H9 (cell line): Measurements from ENCODE around the gene JMJD8. TPM values are rescaled to one million over a fixed set of nuclear protein-coding genes. Genes with fewer than 3 reads are reported as not detected.

Source experiments
- DNase-seq: peaks from one replicate; pipeline ENCODE4 v3.0.0-alpha.2; 2017
- H2AFZ ChIP-seq: one replicate; pipeline ENCODE4 v1.6.1; 2013; ENCODE audit warnings: mild to moderate bottlenecking, low read length, control low read depth, moderate library complexity
- H2AK5ac ChIP-seq: 2 replicates; pipeline ENCODE4 v1.6.1; 2013; ENCODE audit warnings: low read length, control low read depth, mixed read lengths; ENCODE audit not compliant: insufficient read length
- H2BK120ac ChIP-seq: one replicate; pipeline ENCODE4 v1.6.1; 2013; ENCODE audit warnings: low read depth, mild to moderate bottlenecking, low read length, control low read depth, inconsistent platforms; ENCODE audit not compliant: poor library complexity, severe bottlenecking
- H2BK12ac ChIP-seq: 2 replicates; pipeline ENCODE4 v1.6.1; 2013; ENCODE audit warnings: low read length, control low read depth, mixed read lengths, low read depth; ENCODE audit not compliant: insufficient read length
- H2BK15ac ChIP-seq: 2 replicates; pipeline ENCODE4 v1.6.1; 2013; ENCODE audit warnings: low read depth, low read length, control low read depth
- H2BK20ac ChIP-seq: one replicate; pipeline ENCODE4 v1.6.1; 2013; ENCODE audit warnings: low read depth, mild to moderate bottlenecking, low read length, control low read depth, inconsistent platforms; ENCODE audit not compliant: poor library complexity, severe bottlenecking
- H2BK5ac ChIP-seq: 2 replicates; pipeline ENCODE4 v1.6.1; 2013; ENCODE audit warnings: low read length, control low read depth, mixed read lengths; ENCODE audit not compliant: insufficient read length
- H3K14ac ChIP-seq: 2 replicates; pipeline ENCODE4 v1.6.1; 2013; ENCODE audit warnings: low read length, control low read depth; ENCODE audit not compliant: insufficient read depth
- H3K18ac ChIP-seq: 2 replicates; pipeline ENCODE4 v1.6.1; 2013; ENCODE audit warnings: low read depth, mild to moderate bottlenecking, mixed read lengths, low read length, control low read depth; ENCODE audit not compliant: insufficient read length
- H3K23ac ChIP-seq: 2 replicates; pipeline ENCODE4 v1.6.1; 2013; ENCODE audit warnings: low read length, control low read depth, mixed read lengths, low read depth; ENCODE audit not compliant: insufficient read length
- H3K23me2 ChIP-seq: 2 replicates; pipeline ENCODE4 v1.6.1; 2013; ENCODE audit warnings: low read depth, mild to moderate bottlenecking, mixed read lengths, low read length, control low read depth; ENCODE audit not compliant: insufficient read length, poor library complexity, severe bottlenecking
- H3K27ac ChIP-seq: 2 replicates; pipeline ENCODE4 v1.5.1; 2013; ENCODE audit warnings: low read length, control low read depth, mixed read lengths, low read depth; ENCODE audit not compliant: insufficient read length
- H3K27me3 ChIP-seq: 2 replicates; pipeline ENCODE4 v1.6.1; 2013; ENCODE audit warnings: low read length, control low read depth, inconsistent platforms; ENCODE audit not compliant: insufficient read depth
- H3K4ac ChIP-seq: 2 replicates; pipeline ENCODE4 v1.6.1; 2013; ENCODE audit warnings: low read depth, mild to moderate bottlenecking, control low read depth, inconsistent platforms, low read length, moderate library complexity
- H3K4me1 ChIP-seq: 2 replicates; pipeline ENCODE4 v1.6.1; 2013; ENCODE audit warnings: low read length, control low read depth, inconsistent platforms; ENCODE audit not compliant: insufficient read depth
- H3K4me2 ChIP-seq: 2 replicates; pipeline ENCODE4 v1.6.1; 2013; ENCODE audit warnings: low read length, control low read depth, mixed read lengths; ENCODE audit not compliant: insufficient read length, insufficient read depth
- H3K56ac ChIP-seq: 2 replicates; pipeline ENCODE4 v1.6.1; 2013; ENCODE audit warnings: low read depth, mild to moderate bottlenecking, mixed read lengths, low read length, control low read depth; ENCODE audit not compliant: insufficient read length
- H3K79me1 ChIP-seq: 2 replicates; pipeline ENCODE4 v1.6.1; 2013; ENCODE audit warnings: low read depth, mild to moderate bottlenecking, moderate library complexity, low read length, control low read depth, inconsistent platforms; ENCODE audit not compliant: insufficient read depth, poor library complexity, severe bottlenecking
- H3K79me2 ChIP-seq: 2 replicates; pipeline ENCODE4 v1.6.1; 2013; ENCODE audit warnings: low read length, control low read depth, inconsistent platforms; ENCODE audit not compliant: insufficient read depth
- H3K9ac ChIP-seq: 2 replicates; pipeline ENCODE4 v1.6.1; 2013; ENCODE audit warnings: low read length, control low read depth, mixed read lengths; ENCODE audit not compliant: insufficient read length; ENCODE audit errors: extremely low read depth
- H3K9me3 ChIP-seq: one replicate; pipeline ENCODE4 v1.6.1; 2013; ENCODE audit warnings: low read depth, low read length, inconsistent platforms; ENCODE audit not compliant: control insufficient read depth
- H3T11ph ChIP-seq: one replicate; pipeline ENCODE4 v1.6.1; 2013; ENCODE audit warnings: mild to moderate bottlenecking, low read length, control low read depth, inconsistent platforms
- H4K20me1 ChIP-seq: one replicate; pipeline ENCODE4 v1.6.1; 2013; ENCODE audit not compliant: control insufficient read depth, insufficient read length, insufficient read depth
- H4K5ac ChIP-seq: 2 replicates; pipeline ENCODE4 v1.6.1; 2013; ENCODE audit warnings: low read depth, mild to moderate bottlenecking, mixed read lengths, low read length, control low read depth; ENCODE audit not compliant: insufficient read length
- H4K8ac ChIP-seq: replicated peaks from 2 replicates; pipeline ENCODE4 v1.6.1; 2013; ENCODE audit warnings: low read length, control low read depth, mixed read lengths, low read depth; ENCODE audit not compliant: insufficient read length
- H4K91ac ChIP-seq: 2 replicates; pipeline ENCODE4 v1.6.1; 2013; ENCODE audit warnings: low read depth, mild to moderate bottlenecking, moderate library complexity, mixed read lengths, low read length, control low read depth; ENCODE audit not compliant: insufficient read length
- H3K27ac Mint-ChIP-seq, 3 experiments: 2 replicates in 2 of 3; 3 replicates in 1 of 3; pipeline ENCODE4 v1.8.0; 2020 to 2021; ENCODE audit warnings: mixed read lengths in 3 of 3, mild to moderate bottlenecking in 1 of 3, moderate library complexity in 1 of 3
- H3K27me3 Mint-ChIP-seq: 2 replicates; pipeline ENCODE4 v1.8.0; 2021; ENCODE audit warnings: low read depth, mild to moderate bottlenecking, moderate library complexity, mixed read lengths
- H3K36me3 Mint-ChIP-seq, 3 experiments: 2 replicates in 2 of 3; 3 replicates in 1 of 3; pipeline ENCODE4 v1.8.0; 2020 to 2021; ENCODE audit warnings: low read depth in 3 of 3, mixed read lengths in 3 of 3; ENCODE audit not compliant: insufficient read depth in 1 of 3
- H3K4me1 Mint-ChIP-seq, 2 experiments: 2 replicates each; pipeline ENCODE4 v1.8.0; 2020; ENCODE audit warnings: mixed read lengths in 2 of 2
- H3K4me3 Mint-ChIP-seq, 2 experiments: 2 replicates in 1 of 2; 3 replicates in 1 of 2; pipeline ENCODE4 v1.8.0; 2020 to 2021; ENCODE audit warnings: mild to moderate bottlenecking in 2 of 2, mixed read lengths in 2 of 2, moderate library complexity in 1 of 2
- H3K9me3 Mint-ChIP-seq, 2 experiments: 2 replicates in 1 of 2; 3 replicates in 1 of 2; pipeline ENCODE4 v1.8.0; 2020; ENCODE audit warnings: mild to moderate bottlenecking in 2 of 2, mixed read lengths in 2 of 2, moderate library complexity in 1 of 2
- CTCF ChIP-seq: fragments of 200-600 bp; sonication (generic); conservative IDR thresholded peaks from 3 replicates; pipeline ENCODE4 v1.8.0; 2021; ENCODE audit warnings: antibody characterized with exemption, mild to moderate bottlenecking
- WGBS: extraction: QIAGEN DNeasy Blood & Tissue Kit; methylation state at CpG from one replicate; pipeline ENCODE4 v1.1.7; 2013; ENCODE audit warnings: missing lambda C conversion rate, low lambda C conversion rate, mixed read lengths; ENCODE audit not compliant: insufficient read length; ENCODE audit errors: extremely low coverage; 5-methylcytosine and 5-hydroxymethylcytosine counted together
- total RNA-seq: library from RNA; stranded (reverse); gene quantifications from 2 replicates; pipeline ENCODE4 v1.2.1, GENCODE V29; 2021

Gene JMJD8
- total RNA-seq, 1 experiment from 2014 or later: 52.7 TPM

GRCh38 chr16:685967-686366 lies 1.8 kb upstream of the JMJD8 start:
- Mint-ChIP-seq H3K36me3 (peaks cover 15 to 46% (median 44%) of the 10 kb centered on the region in 3 experiments; a peak in 6 of 7 replicates), H3K27me3 (peaks cover 4% of the 10 kb centered on the region), H3K27ac (no peak overlapping the region; a peak in 1 of 7 replicates), H3K4me3 (peak overlapping the region; percentile 15 to 69; a peak in 3 of 5 replicates), H3K4me1 (peaks cover 10 to 26% of the 10 kb centered on the region in 2 experiments), H3K9me3 (no peaks in the 10 kb centered on the region; a peak in 1 of 5 replicates)
- no peaks in the 10 kb centered on the region for H4K20me1 ChIP-seq
- H3K56ac ChIP-seq: no peak overlapping the region
- WGBS: no CpG with 5 or more reads among the region's 10 CpGs
- H3K79me1 ChIP-seq: no peaks in the 10 kb centered on the region
- H2AK5ac ChIP-seq: no peak overlapping the region
- no peak overlapping the region for H4K91ac ChIP-seq
- 0 out of 2 replicates have a peak, but pooled peaks cover under 1% of the 10 kb centered on the region for H3K27me3 ChIP-seq
- H3K23ac ChIP-seq: no peak overlapping the region
- no peak overlapping the region for H2BK120ac ChIP-seq
- peaks cover 2% of the 10 kb centered on the region; the same call in 1 of the 2 replicates for H3K79me2 ChIP-seq
- H2BK15ac ChIP-seq: no peak overlapping the region
- no peak overlapping the region for H3K18ac ChIP-seq
- H3K4me1 ChIP-seq: no peaks in the 10 kb centered on the region
- H3T11ph ChIP-seq: no peak overlapping the region
- H3K14ac ChIP-seq: no peak overlapping the region
- no peak overlapping the region for H4K5ac ChIP-seq
- no peak overlapping the region for H4K8ac ChIP-seq
- no peak overlapping the region for H2BK5ac ChIP-seq
- H3K27ac ChIP-seq: no peak overlapping the region
- no peak overlapping the region for H2BK12ac ChIP-seq
- peaks cover 16% of the 10 kb centered on the region for H3K23me2 ChIP-seq
- no peaks in the 10 kb centered on the region for H3K9me3 ChIP-seq
- no peak overlapping the region for H2BK20ac ChIP-seq
- H3K4me2 ChIP-seq: no peak overlapping the region
- no peak overlapping the region for H3K4ac ChIP-seq
- peak; percentile 60 for TF ChIP-seq CTCF
- H3K9ac ChIP-seq: no peak overlapping the region
- peak; percentile 63 for DNase-seq
- H2AFZ ChIP-seq: no peak overlapping the region
